GM13976 (cell line): ENCODE results near the gene ITPK1.

Experiments
- DNase-seq: peaks from one replicate; pipeline ENCODE4 v3.0.0; 2012; ENCODE audit warnings: low spot score
- in situ Hi-C: fragments of 300-500 bp; cut with MboI; formaldehyde crosslinking; loops from one replicate; pipeline ENCODE4 v1.12.0; 2022; ENCODE audit warnings: low sequenced_read_pairs, mixed read lengths, inconsistent platforms; ENCODE audit not compliant: unreplicated experiment
- TF ChIP-seq, protein P1 (sequence below): IDR thresholded peaks from 2 replicates; pipeline ENCODE4 v1.5.1; 2012; ENCODE audit warnings: borderline replicate concordance, mild to moderate bottlenecking; ENCODE audit not compliant: insufficient read depth; ENCODE audit errors: extremely low read depth, missing control alignments, control extremely low read depth

Gene ITPK1

DNA sequence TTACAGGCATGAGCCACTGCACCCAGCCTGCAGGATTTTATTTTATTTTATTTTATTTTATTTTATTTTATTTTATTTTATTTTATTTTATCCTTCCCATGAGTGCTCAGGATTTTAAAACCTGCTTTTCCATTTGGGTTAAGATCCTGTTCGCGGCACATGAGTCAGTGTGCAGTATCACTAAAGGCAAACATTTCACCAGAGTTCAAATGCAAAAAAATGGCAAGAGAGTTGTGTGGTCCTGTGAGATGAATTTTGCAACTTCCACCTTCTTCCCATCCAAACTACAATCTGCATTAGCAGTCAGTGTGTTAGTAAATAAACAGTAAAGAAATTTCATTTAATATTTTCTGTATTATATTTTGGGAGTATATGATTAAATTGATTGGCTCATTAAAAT is 39.9 kb upstream of the ITPK1 start:
- DNase-seq, result no peak
- TF ChIP-seq, protein P1, sequence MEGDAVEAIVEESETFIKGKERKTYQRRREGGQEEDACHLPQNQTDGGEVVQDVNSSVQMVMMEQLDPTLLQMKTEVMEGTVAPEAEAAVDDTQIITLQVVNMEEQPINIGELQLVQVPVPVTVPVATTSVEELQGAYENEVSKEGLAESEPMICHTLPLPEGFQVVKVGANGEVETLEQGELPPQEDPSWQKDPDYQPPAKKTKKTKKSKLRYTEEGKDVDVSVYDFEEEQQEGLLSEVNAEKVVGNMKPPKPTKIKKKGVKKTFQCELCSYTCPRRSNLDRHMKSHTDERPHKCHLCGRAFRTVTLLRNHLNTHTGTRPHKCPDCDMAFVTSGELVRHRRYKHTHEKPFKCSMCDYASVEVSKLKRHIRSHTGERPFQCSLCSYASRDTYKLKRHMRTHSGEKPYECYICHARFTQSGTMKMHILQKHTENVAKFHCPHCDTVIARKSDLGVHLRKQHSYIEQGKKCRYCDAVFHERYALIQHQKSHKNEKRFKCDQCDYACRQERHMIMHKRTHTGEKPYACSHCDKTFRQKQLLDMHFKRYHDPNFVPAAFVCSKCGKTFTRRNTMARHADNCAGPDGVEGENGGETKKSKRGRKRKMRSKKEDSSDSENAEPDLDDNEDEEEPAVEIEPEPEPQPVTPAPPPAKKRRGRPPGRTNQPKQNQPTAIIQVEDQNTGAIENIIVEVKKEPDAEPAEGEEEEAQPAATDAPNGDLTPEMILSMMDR, result no peak

DNA sequence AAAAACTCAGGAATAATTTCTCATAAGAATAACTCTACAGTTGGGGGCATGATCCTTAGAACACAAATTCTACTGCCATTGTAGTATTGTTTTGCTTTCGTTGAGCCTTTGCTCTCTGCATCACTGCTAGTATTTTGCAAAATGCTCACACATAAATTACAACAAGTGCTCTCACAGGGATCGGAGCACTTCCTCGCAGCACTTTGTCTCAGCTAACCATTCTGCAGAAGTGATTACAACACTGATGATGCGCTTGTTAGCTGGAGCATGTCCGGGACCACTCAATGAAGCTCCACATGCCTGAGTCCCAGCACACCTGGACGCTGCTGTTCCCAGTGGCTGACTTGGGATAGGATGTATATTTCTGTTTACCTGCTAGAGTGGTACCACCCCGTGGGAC is 37.4 kb upstream of the ITPK1 start:
- in situ Hi-C loops, result no loop called here
- TF ChIP-seq, protein P1, result no peak
- DNase-seq, result peak; percentile 2

More for the DNA sequence above, 39.9 kb upstream of the ITPK1 start:
- in situ Hi-C loops, result no loop called here

DNA sequence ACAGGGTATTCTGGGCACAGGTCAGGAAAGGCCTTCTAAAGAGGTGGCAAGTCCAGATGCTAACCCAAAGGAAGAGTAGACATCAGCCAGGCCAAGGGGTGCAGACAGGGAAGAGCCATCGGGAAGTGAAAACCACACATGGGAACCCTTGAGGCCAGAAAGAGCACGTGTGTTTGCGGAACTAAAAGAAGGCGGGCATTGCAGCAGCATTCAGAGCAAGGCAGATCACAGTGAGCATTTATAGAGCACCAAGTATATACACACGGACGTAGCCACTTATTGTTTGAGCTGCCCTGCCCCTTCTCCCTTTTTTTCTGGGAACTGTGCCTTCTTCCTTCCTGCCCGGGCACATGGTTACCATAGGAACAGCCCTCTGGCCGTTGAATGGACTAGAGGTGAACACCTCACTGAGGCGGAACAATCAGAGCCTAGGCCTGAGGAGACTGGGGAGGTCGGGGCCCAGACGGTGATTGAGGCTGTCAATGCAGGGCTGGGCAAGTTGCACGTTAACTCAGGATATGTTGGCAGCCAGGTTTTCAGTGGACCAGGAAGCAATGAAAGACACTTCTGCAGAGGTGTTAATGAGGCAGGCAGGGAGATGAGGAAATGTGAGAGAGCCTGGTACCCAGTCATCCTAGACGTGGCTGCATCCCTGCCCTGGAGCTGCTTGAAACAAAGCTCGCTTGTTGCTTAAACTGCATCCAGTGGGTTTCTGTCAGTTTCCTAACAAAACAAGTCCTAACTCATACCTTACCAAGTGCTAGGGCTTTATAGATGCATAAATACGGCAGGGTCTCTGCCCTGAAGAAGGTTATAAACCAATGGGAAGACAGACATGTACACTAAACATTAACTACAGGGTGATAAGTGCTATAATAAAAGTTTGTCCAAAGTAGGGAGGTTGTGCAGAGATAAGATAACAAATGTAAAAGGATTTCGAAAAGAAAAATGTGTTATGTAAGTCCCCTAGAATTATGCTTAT is 34.8 kb upstream of the ITPK1 start:
- peak; percentile 8 for DNase-seq
- in situ Hi-C loops, result no loop called here
- TF ChIP-seq, protein P1, result no peak

DNA sequence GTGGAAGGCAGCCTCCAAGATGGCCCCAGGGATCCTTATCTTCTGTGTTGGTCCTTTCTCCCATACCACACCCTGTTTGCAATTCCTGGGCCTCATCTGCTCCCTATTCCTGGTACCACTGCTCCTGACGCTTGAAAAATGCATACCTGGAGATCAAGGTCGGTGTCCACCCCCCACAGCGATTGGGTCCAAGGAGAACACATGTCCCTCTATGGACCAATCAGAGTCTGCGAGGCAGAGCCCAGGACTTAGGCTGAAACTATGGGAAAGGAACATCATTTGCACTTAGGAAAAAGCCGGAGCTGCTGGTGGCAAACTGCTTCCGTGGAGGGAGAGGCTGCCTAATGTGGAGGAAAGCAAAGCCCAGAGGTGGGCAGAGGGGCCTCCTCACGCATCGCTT is 33.3 kb upstream of the ITPK1 start:
- TF ChIP-seq, protein P1, result no peak
- no peak for DNase-seq
- in situ Hi-C loops, result no loop called here

DNA sequence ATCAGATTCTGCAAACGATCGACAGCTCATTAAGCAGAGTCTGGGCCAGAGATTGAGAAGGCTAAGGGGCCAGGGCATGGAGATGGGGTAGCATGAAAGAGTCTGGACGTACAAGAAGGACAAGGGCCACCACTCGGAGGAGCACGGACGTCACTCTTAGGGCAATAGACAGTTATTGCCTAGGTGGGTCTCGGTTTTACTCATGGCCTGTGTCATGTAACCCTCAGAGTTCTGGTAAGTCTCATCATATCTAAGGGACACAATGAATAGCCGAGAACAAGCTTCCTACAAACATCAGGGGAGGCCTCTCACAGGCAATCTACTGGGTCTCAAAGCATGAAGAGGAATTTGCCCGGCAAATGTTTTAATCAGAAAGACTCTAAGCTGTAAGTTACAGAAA is 30.4 kb upstream of the ITPK1 start:
- TF ChIP-seq, protein P1, result no peak
- DNase-seq, result peak; percentile 49
- in situ Hi-C loops, result no loop called here

DNA sequence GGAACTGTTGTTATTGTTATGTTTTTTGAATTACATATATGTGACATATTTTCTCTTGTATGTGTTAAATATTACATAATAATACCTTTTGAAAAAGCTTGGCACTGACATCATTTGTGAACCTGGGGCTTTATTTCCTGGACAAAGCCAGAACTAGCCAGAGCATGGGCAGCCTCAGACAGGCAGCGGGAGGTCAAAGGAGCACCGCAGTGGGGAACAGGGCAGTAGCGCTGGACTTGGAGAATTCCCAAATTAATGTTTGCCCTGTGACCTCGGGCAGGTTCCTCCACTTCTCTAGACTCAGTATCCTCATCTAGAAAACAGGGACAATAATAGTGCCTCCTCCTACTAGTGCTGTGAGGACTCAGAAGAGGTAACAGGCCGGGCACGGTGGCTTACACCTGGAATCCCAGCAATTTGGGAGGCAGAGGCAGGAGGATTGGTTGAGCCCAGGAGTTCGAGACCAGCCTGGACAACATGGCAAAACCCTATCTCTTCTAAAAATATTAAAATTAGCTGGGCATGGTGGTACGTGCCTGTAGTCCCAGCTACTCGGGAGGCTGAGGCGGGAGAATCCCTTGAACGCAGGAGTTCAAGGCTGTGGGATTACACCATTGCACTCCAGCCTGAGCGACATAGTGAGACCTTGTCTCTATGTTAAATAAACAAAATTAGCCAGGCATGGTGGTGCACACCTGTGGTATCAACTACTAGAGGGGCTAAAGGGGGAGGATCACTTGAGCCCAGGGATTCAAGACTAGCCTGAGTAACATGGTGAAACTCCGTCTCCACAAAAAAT is 27.3 kb upstream of the ITPK1 start:
- in situ Hi-C loops, result loop anchor here (5.0 kb wide), 1 partner anchor 196 kb away; no protein-coding TSS in a partner anchor
- DNase-seq, result no peak

More for the DNA sequence above, 27.3 kb upstream of the ITPK1 start:
- TF ChIP-seq, protein P1, result no peak
